Muscle layer of colon (tissue), 2 donors: ENCODE data around the gene KIAA0825.

Source experiments
- H3K27ac ChIP-seq: one replicate; pipeline ENCODE4 v1.7.0; 2013; ENCODE audit warnings: low read depth, mild to moderate bottlenecking, low read length, moderate library complexity
- H3K27me3 ChIP-seq, 2 donors: one replicate each; pipeline ENCODE4 v1.7.0; 2013; ENCODE audit warnings: low read length in 2 of 2, mild to moderate bottlenecking in 2 of 2; ENCODE audit not compliant: insufficient read depth in 2 of 2, control insufficient read depth in 1 of 2
- H3K36me3 ChIP-seq: one replicate; pipeline ENCODE4 v1.7.0; 2013; ENCODE audit warnings: mild to moderate bottlenecking, low read length; ENCODE audit not compliant: insufficient read depth
- H3K4me1 ChIP-seq: one replicate; pipeline ENCODE4 v1.7.0; 2013; ENCODE audit warnings: mild to moderate bottlenecking, low read length; ENCODE audit not compliant: insufficient read depth
- H3K4me3 ChIP-seq, 2 donors: one replicate each; pipeline ENCODE4 v1.7.0; 2013; ENCODE audit warnings: low read length in 2 of 2, low read depth in 1 of 2, mild to moderate bottlenecking in 1 of 2, moderate library complexity in 1 of 2
- H3K9ac ChIP-seq: one replicate; pipeline ENCODE4 v1.7.0; 2013; ENCODE audit warnings: low read length
- H3K9me3 ChIP-seq: one replicate; pipeline ENCODE4 v1.7.0; 2013; ENCODE audit warnings: mild to moderate bottlenecking, low read length
- donor health status: abdominal sarcoma.
- donor health status: Adenocarcinoma of cecum.

Gene KIAA0825

GRCh38 chr5:94103514-94104245, 514.7 kb downstream of the KIAA0825 start:
- Histone ChIP-seq H3K9ac (no peak overlapping the region), H3K4me1 (no peaks in the 10 kb centered on the region), H3K27ac (no peak overlapping the region), H3K36me3 (no peaks in the 10 kb centered on the region), H3K27me3 (no peaks in the 10 kb centered on the region), H3K4me3 (no peak overlapping the region), H3K9me3 (no peaks in the 10 kb centered on the region)
